ENCODE results near the gene TBL1X. TPM values are rescaled to one million over a fixed set of nuclear protein-coding genes. Genes with fewer than 3 reads are reported as not detected.

TBL1X gene
- total and polyA plus RNA-seq, 7 donors: 6.5 to 25.8 (median 16.1) TPM

DNA sequence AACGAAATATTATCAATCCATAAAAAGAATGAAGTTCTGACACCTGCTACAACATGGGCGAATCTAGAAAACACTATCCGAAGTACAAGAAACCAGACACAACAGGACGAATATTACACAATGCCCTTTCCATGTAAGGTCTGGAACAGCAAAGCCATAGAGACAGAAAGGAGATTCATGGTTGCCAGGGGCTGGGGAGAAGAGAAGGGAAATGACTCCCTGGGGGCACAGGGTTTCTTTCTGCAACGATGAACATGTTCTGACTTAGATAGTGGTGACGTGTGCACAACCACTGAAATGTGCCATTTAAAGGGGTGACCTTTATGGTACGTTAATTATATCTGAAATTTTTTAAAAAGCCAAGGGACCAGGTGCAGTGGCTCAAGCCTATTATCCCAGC is 272.5 kb downstream of the TBL1X start:
- intact Hi-C loops (cut with DNase I): no loop called here
- no peaks in the 10 kb centered on the region for H3K4me1 ChIP-seq
- no peak for TF ChIP-seq POLR2A (IDR thresholded peaks at IDR 0.05)
- TF ChIP-seq POLR2AphosphoS5 (IDR thresholded peaks at IDR 0.05): no peak
- no peak for TF ChIP-seq EP300 (IDR thresholded peaks at IDR 0.05)
- no peak for TF ChIP-seq CTCF (IDR thresholded peaks at IDR 0.05)
- no peaks in the 10 kb centered on the region for H3K9me3 ChIP-seq
- H3K36me3 ChIP-seq: no peaks in the 10 kb centered on the region
- DNase-seq: no peak
- 81 to 93% methylated on average over 7 of the region's 7 CpGs for WGBS, 2 donors
- no peak overlapping the region for H3K4me3 ChIP-seq
- no peaks in the 10 kb centered on the region for H3K27me3 ChIP-seq
- no peak overlapping the region for H3K27ac ChIP-seq

GRCh38 chrX:9738151-9738550 is 273.3 kb downstream of the TBL1X start:
- intact Hi-C loops (cut with DNase I): no loop called here
- WGBS, 2 donors: 65 to 84% methylated on average over 3 of the region's 3 CpGs
- H3K4me1 ChIP-seq: no peaks in the 10 kb centered on the region
- H3K27ac ChIP-seq: no peak overlapping the region
- no peak for TF ChIP-seq POLR2AphosphoS5 (IDR thresholded peaks at IDR 0.05)
- TF ChIP-seq CTCF (IDR thresholded peaks at IDR 0.05): no peak
- no peak for TF ChIP-seq POLR2A (IDR thresholded peaks at IDR 0.05)
- TF ChIP-seq EP300 (IDR thresholded peaks at IDR 0.05): no peak
- H3K36me3 ChIP-seq: no peaks in the 10 kb centered on the region
- H3K4me3 ChIP-seq: no peak overlapping the region
- H3K9me3 ChIP-seq: no peaks in the 10 kb centered on the region
- no peak for DNase-seq
- H3K27me3 ChIP-seq: no peaks in the 10 kb centered on the region

- Histone ChIP-seq H3K36me3 (no peaks in the 10 kb centered on the region), H3K4me1 (no peaks in the 10 kb centered on the region), H3K4me3 (no peak overlapping the region), H3K27ac (no peak overlapping the region), H3K27me3 (no peaks in the 10 kb centered on the region), H3K9me3 (no peaks in the 10 kb centered on the region)
- whole genome bisulfite sequencing, 2 donors: 82 to 93% methylated on average over 5 of the region's 5 CpGs
- TF ChIP-seq POLR2A (IDR thresholded peaks at IDR 0.05): no peak
- no peak for TF ChIP-seq CTCF (IDR thresholded peaks at IDR 0.05)
- no peak for TF ChIP-seq POLR2AphosphoS5 (IDR thresholded peaks at IDR 0.05)
- TF ChIP-seq EP300 (IDR thresholded peaks at IDR 0.05): no peak
- no peak for DNase-seq
- intact Hi-C loops (cut with DNase I): no loop called here
Measured at GRCh38 chrX:9739130-9739529, 274.3 kb downstream of the TBL1X start.

DNA sequence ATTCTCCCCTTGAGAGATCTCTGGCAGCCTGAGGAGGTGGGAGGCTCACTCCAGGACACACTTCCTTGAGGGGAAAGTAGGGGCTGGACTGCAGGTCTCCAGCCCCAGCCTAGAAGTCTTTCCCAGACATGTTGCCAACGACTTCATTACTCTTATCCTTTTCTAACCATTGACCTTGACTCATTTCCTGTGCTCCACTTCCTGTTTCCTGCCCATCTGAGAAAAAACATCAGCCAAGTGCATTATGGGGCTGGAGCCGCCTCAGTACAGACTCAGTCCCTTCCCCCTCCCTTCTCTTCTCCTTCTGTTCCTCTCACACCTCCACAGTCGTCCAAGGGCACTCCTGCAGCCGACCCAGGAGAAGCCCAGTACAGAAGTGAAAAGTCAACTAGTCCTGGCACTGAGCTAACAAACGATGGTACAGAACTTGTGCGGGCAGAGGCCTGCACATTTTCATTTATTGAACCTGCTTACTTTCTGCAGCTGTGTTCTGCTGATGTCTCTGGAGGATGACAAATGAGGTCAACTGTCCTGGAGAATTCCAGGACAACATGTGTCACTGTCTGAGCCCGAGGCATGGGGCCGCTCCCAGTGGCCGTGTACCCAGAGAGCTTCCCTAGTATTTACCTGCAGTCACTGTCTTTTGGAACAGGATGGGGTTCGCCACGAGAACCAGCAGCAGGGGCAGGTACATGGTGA is 280.7 kb downstream of the TBL1X start:
- DNase-seq: no peak
- Histone ChIP-seq H3K4me1 (no peaks in the 10 kb centered on the region), H3K4me3 (no peak overlapping the region), H3K36me3 (no peaks in the 10 kb centered on the region), H3K27me3 (no peaks in the 10 kb centered on the region), H3K27ac (no peak overlapping the region), H3K9me3 (peaks cover 0 to 2% (median 0%) of the 10 kb centered on the region in 4 donors)
- intact Hi-C loops (cut with DNase I): no loop called here
- no peak for TF ChIP-seq EP300 (IDR thresholded peaks at IDR 0.05)
- 60 to 91% methylated on average over 11 of the region's 11 CpGs for WGBS, 2 donors

DNA sequence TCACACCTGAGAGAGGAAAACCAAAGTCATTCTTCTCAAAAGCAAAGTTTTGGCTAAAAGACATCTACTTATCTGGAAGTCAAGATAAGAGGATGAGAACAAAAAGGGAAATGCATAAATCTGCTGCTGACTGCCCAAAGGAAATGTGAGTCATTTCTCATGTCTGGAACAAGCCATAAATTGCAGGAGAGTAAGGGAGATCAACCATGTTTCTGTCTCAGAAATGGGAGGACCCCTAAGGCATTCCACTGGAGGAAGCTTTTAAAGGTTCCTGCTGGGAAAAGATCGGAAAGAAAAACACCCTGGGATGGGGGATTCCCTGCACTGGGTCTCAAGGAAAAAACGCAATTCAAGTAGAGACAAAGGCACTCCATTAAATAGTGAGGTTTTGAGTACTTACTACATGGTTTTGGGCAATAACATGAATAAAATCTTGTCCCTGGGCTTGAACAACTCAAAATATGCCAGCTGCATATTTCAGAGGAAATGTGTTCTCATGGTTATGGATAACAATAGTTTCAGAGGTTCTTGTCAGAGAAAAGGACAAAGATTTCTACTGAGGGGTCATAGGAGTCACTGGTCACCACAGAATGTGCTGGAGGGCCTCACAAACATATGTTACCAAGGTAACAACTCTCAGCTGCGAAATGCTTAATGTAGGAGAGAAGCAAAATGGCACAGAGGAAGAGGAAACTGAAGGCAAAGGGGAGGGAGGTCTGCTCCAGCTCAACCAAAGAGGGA is 281.5 kb downstream of the TBL1X start:
- no peak overlapping the region for H3K27ac ChIP-seq
- TF ChIP-seq CTCF (IDR thresholded peaks at IDR 0.05): no peak
- TF ChIP-seq POLR2A (IDR thresholded peaks at IDR 0.05): no peak
- no peak for TF ChIP-seq POLR2AphosphoS5 (IDR thresholded peaks at IDR 0.05)
- no peak for TF ChIP-seq EP300 (IDR thresholded peaks at IDR 0.05)
- H3K4me3 ChIP-seq: no peak overlapping the region
- H3K27me3 ChIP-seq: no peaks in the 10 kb centered on the region
- no peaks in the 10 kb centered on the region for H3K36me3 ChIP-seq
- intact Hi-C loops (cut with DNase I): no loop called here
- WGBS, 2 donors: 51 to 78% methylated on average over 3 of the region's 3 CpGs
- H3K4me1 ChIP-seq: no peaks in the 10 kb centered on the region
- DNase-seq: no peak
- peaks cover 0 to 2% (median 0%) of the 10 kb centered on the region in 4 donors for H3K9me3 ChIP-seq
